ENCODE data around the gene SAXO1.
A peak's percentile ranks its signal among the peaks of the same experiment; 100 is the strongest.

SAXO1 gene, protein sequence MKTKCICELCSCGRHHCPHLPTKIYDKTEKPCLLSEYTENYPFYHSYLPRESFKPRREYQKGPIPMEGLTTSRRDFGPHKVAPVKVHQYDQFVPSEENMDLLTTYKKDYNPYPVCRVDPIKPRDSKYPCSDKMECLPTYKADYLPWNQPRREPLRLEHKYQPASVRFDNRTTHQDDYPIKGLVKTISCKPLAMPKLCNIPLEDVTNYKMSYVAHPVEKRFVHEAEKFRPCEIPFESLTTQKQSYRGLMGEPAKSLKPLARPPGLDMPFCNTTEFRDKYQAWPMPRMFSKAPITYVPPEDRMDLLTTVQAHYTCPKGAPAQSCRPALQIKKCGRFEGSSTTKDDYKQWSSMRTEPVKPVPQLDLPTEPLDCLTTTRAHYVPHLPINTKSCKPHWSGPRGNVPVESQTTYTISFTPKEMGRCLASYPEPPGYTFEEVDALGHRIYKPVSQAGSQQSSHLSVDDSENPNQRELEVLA

DNA sequence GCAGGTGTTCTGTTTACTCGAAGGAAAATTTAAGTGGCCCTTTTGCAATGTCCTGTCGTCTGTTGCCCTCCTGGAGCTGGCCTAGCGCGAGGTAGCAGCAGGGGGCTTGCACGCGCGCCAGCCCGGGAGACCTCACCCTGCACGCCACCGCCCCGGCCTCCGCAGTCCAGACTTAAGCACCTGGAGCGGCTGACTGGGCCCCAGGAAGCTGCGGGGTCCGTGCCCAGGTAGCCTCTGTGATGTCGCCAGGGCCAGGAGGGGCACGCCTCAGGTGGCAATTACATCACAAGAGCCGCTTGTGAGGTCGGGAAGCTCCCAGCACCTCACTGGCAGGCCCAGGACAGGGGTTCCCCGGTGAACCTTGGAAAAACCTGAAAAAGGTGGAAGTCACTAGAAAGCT is at the start of gene SAXO1:
Gene SAXO1 (minus strand): TSS at position 195 of the 400 bp plus-strand sequence. CDS start 301 bp downstream, outside the sequence.
- DNase-seq (ENCODE audit: low spot score) = no peak

DNA sequence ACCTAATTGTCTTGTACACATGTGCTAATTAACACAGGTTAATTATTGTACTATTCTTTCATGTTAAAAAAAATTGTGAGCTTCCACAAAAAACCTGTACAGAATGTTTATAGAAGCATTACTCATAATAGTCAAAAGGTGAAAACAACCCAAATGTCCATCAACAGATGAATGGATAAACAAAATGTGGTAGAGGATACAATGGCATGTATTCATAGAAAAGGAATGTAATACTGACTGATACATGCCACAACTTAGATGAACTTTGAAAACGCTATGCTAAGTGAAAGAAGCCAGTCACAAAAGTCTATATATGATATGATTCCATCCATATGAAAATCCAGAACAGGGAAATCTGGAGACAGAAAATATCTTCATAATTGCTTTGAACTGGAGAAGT is 41.8 kb upstream of the SAXO1 start:
- no peak for DNase-seq (ENCODE audit: low spot score)

DNA sequence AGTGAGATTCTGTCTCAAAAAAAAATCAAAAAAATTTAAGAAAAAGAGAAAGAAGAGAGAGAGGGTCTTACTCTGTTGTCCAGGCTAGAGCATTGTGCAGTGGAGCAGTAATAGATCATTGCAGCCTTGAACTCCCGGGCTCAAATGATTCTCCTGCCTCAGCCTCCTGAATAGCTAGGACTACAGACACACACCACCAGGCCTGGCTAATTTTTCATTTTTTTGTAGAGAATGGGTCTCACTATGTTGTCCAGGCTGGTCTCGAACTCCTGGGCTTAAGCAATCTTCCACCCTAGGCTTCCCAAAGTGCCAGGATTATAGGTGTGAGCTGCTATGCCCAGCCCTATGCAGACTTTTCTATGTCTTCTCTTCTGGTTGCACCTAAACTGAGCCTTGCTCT is 41.2 kb upstream of the SAXO1 start:
- DNase-seq (ENCODE audit: low spot score) = no peak

DNA sequence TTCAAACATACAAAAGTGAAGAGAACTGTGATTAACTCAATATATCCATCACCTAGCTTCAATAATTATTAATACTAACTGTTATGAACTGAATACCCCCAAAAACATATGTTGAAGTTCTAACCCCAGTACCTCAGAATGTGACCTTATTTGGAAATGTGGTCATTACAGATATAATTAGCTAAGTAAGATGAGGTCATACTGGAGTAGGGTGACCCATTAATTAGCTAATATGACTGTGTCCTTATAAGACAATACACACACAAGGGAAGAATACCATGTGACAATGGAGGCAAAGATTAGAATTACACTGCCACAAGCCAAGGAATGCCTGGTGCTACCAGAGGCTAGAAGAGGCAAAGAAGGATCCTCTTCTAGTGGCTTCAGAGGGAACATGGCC is 24.0 kb upstream of the SAXO1 start:
- DNase-seq (ENCODE audit: low spot score) = no peak

DNA sequence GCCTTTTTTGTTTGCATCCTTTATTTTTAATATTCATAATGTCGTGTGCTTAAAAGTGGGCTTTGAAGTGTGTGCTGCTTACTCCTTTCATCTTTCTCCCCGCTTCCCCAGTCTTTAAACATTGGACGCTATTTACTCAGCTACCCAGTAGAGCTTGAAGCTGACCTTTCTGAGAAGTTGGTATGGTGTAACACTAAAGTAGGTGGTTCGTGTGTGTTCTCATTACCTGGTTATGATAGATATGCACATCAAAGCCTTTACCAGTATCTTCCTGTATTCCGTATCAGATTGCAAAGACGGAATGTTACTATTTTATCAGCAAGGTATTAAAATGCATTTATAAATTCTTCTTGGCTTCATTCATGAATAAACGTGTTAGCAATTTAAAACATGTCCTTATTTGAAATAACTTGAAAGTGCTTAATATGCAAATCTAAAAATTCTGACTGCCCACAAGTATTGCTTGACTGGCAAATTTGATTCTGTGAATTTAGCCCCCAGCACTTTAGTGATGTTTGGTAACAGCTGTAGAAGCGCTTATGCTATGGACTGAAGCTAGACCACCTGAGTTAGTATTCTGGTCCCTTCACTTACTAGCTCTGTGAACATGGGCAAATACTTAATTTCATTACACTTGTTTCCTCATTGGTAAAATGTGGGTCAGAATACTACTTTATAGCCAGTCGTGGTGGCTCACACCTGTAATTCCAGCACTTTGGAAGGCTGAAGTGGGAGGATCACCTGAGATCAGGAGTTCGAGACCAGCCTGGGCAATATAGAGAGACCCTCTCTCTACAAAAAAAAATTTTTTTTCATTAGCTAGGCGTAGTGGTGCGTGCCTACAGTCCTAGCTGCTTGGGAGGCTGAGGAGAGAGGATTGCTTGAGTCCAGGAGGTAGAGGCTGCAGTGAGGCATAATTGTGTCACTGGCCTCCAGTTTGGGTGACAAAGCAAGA is 17.9 kb upstream of the SAXO1 start:
- peak; percentile 21 for DNase-seq (ENCODE audit: low spot score)

DNA sequence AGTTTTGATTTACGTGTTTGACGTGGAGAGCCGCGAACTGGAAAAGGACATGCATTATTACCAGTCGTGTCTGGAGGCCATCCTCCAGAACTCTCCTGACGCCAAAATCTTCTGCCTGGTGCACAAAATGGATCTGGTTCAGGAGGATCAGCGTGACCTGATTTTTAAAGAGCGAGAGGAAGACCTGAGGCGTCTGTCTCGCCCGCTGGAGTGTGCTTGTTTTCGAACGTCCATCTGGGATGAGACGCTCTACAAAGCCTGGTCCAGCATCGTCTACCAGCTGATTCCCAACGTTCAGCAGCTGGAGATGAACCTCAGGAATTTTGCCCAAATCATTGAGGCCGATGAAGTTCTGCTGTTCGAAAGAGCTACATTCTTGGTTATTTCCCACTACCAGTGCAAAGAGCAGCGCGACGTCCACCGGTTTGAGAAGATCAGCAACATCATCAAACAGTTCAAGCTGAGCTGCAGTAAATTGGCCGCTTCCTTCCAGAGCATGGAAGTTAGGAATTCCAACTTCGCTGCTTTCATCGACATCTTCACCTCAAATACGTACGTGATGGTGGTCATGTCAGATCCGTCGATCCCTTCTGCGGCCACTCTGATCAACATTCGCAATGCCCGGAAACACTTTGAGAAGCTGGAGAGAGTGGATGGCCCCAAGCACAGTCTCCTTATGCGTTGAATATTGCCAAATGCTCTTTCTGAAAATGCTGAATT is 17.1 kb upstream of the SAXO1 start:
- no peak for DNase-seq (ENCODE audit: low spot score)

DNA sequence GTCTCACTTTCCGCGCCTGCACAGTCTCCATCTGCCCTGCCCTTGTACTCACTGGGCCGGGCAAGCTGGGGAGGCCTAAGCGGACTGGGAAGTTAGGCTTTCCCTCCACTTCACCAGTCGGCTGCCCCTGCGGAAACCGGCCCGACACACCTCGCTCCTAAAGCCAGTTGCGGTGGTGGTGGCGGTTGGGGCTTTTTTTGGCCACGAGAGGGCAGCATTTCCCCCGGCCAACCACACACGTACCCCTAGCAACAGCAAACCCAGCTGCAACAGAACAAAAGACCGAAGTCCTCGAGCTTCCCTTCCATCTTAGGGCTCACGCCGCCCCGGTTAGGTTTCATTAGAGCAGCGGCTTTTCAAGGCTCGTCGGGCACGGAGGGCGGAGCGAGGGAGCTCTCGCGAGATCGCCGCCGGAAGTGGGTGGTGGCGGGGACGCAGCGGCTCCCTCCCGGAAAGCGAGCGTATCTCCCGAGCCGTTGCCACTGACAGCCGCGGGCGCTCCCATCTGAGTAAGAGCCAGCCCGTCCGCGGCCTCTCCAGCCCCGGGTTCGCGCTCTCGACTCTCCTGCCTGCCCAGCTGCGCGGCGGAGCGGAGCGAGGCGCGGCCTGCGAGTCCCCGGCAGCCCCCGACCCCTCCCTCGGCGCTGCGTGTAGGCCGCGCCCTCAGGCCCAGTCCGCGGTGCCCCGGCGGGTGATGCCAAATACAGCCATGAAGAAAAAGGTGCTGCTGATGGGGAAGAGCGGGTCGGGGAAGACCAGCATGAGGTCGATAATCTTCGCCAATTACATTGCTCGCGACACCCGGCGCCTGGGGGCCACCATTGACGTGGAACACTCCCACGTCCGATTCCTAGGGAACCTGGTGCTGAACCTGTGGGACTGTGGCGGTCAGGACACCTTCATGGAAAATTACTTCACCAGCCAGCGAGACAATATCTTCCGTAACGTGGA is 16.2 kb upstream of the SAXO1 start, which contains the start of gene RRAGA:
Gene RRAGA (plus strand): TSS at position 462 of the 951 bp plus-strand sequence. CDS start 233 bp downstream, at position 695.
- DNase-seq (ENCODE audit: low spot score) = peak; percentile 99

DNA sequence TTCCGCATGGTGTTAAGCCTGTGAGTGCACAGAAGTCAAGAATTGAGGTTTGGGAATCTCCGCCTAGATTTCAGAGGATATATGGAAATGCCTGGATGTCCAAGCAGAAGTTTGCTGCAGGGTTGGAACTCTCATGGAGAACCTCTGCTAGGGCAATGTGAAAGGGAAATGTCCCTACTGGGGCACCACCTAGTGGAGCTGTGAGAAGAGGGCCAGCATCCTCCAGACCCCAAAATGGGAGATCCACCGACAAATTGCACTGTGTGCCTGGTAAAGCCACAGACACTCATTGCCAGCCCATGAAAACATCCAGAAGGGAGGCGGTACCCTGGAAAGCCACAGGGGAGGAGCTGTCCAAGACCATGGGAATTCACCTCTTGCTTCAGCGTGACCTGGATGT is 3.6 kb upstream of the SAXO1 start:
- no peak for DNase-seq (ENCODE audit: low spot score)

DNA sequence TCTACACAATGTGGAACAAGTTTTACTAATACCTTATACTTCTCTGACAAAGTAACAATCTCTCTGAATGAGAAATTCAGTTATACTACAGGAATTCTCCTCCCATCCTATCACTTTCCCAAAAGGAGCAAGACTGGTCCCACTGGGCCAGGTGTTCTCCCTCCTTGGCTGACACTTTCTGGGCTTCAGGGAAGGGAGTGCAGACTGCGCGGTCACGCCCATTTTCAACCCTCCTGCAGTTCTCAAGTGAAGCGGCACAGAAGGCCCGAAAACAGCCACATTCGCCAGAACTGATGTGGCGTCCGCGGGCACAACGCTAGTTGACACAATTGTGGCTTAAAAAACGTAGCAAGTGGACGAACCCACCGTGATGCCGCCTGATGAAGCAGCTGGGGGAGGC is 603 bp downstream of the SAXO1 start:
- DNase-seq (ENCODE audit: low spot score) = no peak

DNA sequence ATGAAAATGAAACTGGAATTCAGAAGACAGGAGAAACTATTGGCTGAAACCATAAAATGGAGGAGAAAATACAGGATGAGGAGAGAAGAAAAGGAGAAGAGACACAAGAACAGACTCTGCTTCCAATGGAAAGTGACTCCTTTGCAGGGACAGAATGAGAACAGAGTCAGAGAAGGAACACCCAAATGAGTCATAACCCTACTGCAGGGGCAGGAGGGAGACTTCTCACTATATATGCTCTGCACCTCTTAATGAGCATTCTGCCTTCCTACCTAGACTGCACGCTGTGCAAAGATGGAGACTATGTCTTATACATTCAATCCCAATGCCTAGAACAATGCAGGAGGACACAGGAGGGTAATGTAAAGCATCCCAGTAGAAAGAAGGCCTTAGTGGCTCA is 2.1 kb downstream of the SAXO1 start:
- no peak for DNase-seq (ENCODE audit: low spot score)

DNA sequence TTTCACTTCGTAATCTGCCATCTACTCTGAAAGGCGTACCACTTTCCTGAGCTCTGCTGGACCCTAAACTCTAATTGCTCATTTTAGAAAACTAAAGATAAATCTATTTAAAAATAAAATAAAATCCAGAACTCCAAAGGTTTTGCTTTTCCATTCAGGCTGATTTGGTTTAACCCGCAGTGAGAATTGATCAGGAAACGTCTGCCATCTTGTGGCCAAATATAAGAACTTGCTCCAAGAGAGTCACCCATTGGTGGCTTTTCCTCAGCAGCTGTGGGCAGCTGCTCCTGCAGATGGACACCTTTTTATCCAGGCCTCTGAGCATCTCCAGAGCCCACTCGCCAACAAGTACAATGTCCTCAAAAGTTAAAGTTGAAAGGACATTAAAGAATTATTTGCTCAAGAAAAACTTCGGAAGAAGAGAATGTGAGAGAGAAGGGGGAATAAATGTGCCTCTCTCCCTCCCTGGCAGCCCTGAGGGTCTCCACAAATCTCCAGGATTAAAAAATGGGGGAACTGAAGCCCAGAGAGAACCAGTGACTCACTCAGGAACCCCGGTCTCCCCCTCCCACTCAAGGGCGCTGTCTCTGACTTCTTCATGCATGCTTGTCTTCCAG is 4.1 kb downstream of the SAXO1 start:
- peak; percentile 72 for DNase-seq (ENCODE audit: low spot score)

DNA sequence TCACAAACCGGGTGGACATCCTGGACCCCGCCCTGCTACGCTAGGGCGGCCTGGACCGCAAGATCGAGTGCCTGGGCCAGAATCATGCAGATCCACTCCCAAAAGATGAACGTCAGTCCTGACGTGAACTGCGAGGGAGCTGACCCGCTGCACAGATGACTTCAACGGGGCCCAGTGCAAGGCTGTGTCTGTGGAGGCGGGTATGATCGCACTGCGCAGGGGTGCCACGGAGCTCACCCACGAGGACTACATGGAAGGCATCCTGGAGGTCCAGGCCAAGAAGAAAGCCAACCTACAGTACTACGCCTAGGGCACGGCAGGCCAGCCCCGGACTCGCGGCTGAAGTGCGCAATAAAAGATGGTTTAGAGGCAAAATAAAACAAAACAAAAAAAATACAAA is 5.2 kb downstream of the SAXO1 start:
- DNase-seq (ENCODE audit: low spot score) = no peak

DNA sequence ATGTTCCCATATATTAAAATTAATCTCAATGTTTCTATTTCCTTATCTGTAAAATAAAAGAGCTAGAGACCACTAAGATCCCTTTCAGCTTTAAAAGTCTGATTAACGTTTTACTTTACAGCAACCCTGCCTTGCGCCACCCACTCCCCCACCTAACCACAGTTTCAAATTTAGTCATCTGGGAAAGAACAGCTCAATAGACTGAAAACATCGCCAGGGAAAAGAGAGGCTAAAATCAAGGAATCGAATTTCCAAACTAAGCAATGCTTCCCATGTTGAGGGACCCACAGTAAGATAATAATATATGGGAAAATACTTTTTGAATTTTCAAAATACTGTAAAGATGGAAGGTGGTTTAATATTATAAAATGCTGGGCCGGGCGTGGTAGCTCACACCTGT is 6.6 kb downstream of the SAXO1 start:
- DNase-seq (ENCODE audit: low spot score) = no peak

DNA sequence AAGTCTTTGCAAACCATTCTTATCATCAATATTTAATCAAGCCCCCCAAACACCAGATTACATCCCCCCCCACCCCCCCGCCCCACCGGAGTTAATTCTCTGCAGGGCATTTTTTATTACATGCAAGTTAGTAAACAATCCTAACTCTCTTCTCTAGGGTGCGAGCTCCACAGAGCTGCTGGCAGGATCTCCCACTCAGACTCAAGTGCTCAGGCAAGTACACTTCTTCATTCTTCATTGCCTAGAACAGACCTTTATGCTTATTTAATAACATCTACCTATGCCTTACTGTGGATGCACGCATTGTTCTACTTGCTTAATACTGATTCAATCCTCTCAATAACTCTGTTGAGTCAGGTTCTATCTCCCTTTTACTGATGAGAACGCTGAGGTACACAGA is 9.9 kb downstream of the SAXO1 start:
- DNase-seq (ENCODE audit: low spot score) = no peak

DNA sequence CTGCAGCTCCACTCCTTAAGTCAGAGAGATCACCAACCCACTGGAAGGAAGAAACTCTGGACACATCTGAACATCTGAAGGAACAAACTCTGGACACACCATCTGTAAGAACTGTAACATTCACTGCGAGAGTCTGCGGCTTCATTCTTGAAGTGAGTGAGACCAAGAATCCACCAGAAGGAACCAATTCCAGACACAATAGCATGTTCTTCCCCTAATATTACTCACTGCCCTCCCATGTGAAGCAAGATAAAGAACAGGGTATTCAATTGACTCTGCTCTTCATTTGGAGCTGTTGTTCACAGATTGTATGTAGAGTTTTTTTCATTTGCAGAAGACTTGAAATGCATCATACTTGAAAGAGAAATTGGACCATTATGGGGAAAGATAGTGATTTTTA is 10.8 kb downstream of the SAXO1 start:
- no peak for DNase-seq (ENCODE audit: low spot score)

DNA sequence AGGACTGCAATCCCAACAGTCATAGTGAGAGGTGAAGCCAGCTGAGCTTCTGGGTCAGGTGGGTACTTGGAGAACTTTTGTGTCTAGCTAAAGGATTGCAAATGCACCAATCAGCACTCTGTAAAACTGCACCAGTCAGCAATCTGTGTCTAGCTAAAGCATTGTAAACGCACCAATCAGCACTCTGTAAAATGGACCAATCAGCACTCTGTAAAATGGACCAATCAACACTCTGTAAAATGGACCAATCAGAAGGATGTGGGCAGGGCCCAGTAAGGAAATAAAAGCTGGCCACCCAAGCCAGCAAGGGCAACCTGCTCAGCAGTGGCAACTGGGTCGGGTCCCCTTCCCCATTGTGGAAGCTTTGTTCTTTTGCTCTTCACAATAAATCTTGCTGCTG is 11.4 kb downstream of the SAXO1 start:
- peak; percentile 7 for DNase-seq (ENCODE audit: low spot score)

DNA sequence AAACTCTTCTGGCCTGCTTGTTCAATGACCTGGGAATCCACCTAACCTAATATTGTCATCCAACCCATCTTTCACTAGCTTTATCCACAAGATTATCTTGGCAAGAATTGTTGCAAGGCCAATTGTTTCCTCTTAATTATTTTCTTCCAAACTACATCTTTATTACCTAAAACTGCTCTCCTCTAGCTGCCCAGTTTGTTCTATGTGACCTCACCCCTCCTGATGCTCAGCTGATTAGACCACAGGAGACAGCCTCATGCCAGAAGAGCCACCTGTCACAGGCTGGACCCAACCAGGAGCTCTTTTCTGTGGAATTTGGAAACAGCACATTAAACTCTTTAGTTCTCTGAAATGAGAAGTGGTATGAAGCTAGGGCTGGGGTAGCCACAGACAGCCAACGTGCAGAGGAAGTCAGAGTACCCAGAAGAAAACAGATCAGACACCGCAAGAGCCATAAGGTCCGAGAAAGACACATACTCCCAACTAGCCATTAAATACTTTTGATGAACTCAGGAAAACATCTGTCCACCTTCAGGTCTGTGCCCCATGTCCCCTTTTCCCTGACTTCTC is 12.0 kb downstream of the SAXO1 start:
- DNase-seq (ENCODE audit: low spot score) = no peak

DNA sequence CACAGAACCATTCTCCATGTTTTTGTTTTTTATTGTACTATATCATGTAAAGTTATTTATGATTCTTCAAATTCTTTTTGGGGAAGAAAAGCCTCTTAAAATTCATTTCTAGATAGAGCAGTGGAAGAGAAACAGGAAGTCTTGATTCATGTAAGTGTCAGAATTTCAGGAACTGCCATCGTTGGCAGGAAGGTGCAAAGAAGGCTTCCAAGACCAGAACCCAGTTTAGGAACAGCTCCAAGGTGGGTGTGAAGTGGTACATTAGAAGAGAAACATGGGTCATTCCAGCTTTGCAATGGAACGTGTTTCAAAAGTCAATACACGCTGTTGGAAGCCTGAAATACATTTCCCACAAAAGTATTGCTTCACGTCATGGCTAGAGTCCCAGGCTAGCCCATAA is 14.8 kb downstream of the SAXO1 start:
- no peak for DNase-seq (ENCODE audit: low spot score)

DNA sequence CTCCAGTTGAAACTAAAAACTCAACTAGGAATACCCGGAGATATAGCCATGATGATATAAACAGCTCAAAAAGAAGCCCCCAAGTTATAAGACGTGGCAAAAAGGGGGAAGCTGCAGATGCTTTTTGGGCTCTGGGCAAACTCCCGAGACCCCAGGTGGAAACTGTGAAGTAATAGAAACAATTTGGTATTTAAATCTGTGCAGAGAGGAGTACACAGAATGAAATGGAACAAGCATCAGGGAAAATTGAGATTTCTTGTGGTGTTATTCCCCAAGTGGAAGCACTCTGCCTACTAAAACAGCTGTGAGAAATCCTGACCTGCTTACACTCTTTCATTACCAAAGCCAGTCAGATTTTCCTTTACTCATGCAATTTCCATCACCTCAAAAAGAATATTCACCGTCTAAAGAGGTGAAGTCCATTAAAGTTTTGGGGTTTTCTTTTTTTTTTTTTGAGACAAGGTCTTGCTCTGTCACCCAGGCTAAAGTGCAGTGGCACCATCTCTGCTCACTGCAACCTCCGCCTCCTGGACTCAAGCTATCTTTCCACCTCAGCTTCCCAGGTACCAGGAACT is 23.5 kb downstream of the SAXO1 start:
- DNase-seq (ENCODE audit: low spot score) = no peak

DNA sequence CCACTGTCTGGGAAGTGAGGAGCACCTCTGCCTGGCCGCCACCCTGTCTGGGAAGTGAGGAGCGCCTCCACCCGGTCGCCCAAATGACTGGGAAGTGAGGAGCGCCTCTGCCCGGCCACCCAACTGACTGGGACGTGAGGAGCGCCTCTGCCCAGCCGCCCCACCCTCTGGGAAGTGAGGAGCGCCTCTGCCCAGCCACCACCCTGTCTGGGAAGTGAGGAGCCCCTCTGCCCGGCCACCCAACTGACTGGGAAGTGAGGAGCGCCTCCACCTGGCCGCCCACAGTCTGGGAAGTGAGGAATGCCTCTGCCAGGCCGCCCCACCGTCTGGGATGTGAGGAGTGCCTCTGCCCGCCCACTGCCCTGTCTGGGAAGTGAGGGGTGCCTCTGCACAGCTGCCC is 32.9 kb downstream of the SAXO1 start:
- DNase-seq (ENCODE audit: low spot score) = no peak

Measured in NAMALWA (cell line).